ENCODE data around the gene IBTK.

DNA sequence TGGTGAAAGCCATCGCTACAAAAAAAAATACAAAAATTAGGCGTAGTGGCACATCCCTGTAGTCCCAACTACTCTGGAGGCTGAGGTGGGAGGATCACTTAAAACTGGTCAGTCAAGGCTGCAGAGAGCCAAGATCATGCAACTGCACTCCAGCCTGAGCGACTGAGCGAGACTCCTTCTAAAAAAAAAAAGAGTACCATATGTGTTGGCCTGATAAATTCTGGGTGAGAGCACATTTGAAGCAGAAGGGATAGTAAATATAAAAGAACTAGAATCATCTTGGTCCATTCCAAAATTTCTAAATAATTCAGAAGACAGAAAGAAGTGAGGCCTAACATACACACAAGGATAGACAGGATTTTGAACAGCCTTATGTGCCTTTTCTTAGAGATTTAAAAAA is 2.2 kb downstream of the IBTK start:
- TF ChIP-seq, protein P1, sequence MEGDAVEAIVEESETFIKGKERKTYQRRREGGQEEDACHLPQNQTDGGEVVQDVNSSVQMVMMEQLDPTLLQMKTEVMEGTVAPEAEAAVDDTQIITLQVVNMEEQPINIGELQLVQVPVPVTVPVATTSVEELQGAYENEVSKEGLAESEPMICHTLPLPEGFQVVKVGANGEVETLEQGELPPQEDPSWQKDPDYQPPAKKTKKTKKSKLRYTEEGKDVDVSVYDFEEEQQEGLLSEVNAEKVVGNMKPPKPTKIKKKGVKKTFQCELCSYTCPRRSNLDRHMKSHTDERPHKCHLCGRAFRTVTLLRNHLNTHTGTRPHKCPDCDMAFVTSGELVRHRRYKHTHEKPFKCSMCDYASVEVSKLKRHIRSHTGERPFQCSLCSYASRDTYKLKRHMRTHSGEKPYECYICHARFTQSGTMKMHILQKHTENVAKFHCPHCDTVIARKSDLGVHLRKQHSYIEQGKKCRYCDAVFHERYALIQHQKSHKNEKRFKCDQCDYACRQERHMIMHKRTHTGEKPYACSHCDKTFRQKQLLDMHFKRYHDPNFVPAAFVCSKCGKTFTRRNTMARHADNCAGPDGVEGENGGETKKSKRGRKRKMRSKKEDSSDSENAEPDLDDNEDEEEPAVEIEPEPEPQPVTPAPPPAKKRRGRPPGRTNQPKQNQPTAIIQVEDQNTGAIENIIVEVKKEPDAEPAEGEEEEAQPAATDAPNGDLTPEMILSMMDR (IDR thresholded peaks at IDR 0.05; ENCODE audit: low read length), result no peak
- no peak for TF ChIP-seq EZH2 (IDR thresholded peaks at IDR 0.05; ENCODE audit: borderline replicate concordance, low read length)

Data from OCI-LY1 (cell line).